ENCODE results near the gene MAP3K4. TPM values are rescaled to one million over a fixed set of nuclear protein-coding genes. Genes with fewer than 3 reads are reported as not detected.

The MAP3K4 gene
- total RNA-seq, 1 donor from 2014 or later, result 31.9 TPM

GRCh38 chr6:160952633-160953281 lies 38.8 kb upstream of the MAP3K4 start:
- TF ChIP-seq, protein P1, sequence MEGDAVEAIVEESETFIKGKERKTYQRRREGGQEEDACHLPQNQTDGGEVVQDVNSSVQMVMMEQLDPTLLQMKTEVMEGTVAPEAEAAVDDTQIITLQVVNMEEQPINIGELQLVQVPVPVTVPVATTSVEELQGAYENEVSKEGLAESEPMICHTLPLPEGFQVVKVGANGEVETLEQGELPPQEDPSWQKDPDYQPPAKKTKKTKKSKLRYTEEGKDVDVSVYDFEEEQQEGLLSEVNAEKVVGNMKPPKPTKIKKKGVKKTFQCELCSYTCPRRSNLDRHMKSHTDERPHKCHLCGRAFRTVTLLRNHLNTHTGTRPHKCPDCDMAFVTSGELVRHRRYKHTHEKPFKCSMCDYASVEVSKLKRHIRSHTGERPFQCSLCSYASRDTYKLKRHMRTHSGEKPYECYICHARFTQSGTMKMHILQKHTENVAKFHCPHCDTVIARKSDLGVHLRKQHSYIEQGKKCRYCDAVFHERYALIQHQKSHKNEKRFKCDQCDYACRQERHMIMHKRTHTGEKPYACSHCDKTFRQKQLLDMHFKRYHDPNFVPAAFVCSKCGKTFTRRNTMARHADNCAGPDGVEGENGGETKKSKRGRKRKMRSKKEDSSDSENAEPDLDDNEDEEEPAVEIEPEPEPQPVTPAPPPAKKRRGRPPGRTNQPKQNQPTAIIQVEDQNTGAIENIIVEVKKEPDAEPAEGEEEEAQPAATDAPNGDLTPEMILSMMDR (conservative IDR thresholded peaks at IDR 0.05; ENCODE audit: low read depth, low read length), result no peak
- H3K4me3 ChIP-seq (ENCODE audit: low read depth, low read length), result no peak overlapping the region
- no peak for DNase-seq (ENCODE audit: low read depth)

GRCh38 chr6:160955508-160956295 lies 35.9 kb upstream of the MAP3K4 start:
- TF ChIP-seq, protein P1 (conservative IDR thresholded peaks at IDR 0.05; ENCODE audit: low read depth, low read length), result no peak
- no peak overlapping the region for H3K4me3 ChIP-seq (ENCODE audit: low read depth, low read length)
- no peak for DNase-seq (ENCODE audit: low read depth)

GRCh38 chr6:160956300-160957035 lies 35.1 kb upstream of the MAP3K4 start:
- DNase-seq (ENCODE audit: low read depth), result no peak
- no peak overlapping the region for H3K4me3 ChIP-seq (ENCODE audit: low read depth, low read length)
- TF ChIP-seq, protein P1 (conservative IDR thresholded peaks at IDR 0.05; ENCODE audit: low read depth, low read length), result no peak

- TF ChIP-seq, protein P1 (conservative IDR thresholded peaks at IDR 0.05; ENCODE audit: low read depth, low read length), result no peak
- no peak overlapping the region for H3K4me3 ChIP-seq (ENCODE audit: low read depth, low read length)
- no peak for DNase-seq (ENCODE audit: low read depth)
Observed at GRCh38 chr6:160959726-160960435, 31.7 kb upstream of the MAP3K4 start.

DNA sequence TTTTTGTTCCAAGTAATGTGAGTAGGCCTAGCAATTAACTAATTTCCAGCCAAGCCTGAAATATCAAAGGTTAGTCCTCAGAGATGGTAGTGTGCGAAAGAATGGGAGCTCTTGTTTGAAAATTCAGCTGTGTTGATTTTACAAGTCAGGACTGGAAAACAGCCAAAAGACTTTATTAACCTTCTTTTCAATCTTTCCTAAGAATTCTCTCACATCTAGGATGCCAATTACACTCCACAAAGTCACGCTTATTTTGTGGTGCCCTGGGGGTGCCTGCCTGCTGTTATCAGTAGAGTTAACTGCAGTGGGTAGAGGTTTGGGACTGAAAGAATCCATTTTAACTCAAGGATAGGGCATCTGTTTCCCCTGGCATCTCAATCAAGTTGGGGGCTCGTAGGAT lies 30.7 kb upstream of the MAP3K4 start:
- TF ChIP-seq, protein P1 (conservative IDR thresholded peaks at IDR 0.05; ENCODE audit: low read depth, low read length), result no peak

DNA sequence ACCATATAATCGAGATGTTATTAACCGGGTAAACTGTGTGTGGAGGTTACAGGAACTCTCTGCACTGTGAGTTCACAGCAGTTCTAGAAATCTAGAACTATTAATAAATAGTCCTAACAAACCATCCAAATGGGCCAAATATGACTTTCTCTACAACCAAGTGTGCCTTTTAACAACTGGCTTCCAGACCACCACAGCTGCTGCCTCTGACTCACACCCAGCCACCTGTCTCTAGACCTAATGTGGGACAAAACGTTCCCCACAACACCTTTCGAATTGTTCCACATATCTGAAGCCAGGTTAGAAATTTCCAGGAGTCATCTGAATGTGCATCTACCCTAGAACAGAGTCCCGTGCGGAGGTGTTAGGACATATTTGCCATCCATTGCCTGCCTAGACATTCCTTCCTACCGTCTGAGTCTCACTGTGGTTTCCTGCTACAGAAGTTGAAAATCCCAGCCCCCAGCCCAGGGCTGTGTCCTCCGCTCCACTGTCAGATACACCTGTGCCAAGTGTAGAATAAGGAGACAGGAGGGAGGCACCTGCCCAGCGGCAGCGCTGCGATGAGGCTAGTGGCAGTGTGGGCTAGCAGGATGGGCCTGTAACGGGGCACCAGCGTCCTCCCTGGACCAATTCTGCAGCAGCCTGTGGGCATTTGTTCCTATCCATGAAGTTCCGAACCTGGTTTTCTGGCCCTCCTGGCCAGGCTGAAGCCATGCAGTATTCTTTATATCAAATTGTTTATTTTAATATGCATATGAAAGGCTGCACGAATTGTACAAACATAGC lies 28.5 kb upstream of the MAP3K4 start:
- TF ChIP-seq, protein P1 (conservative IDR thresholded peaks at IDR 0.05; ENCODE audit: low read depth, low read length), result no peak
- no peak overlapping the region for H3K4me3 ChIP-seq (ENCODE audit: low read depth, low read length)
- no peak for DNase-seq (ENCODE audit: low read depth)

More for the DNA sequence above, 30.7 kb upstream of the MAP3K4 start:
- no peak overlapping the region for H3K4me3 ChIP-seq (ENCODE audit: low read depth, low read length)
- DNase-seq (ENCODE audit: low read depth), result no peak
